8988T (cell line): ENCODE data around the gene ATG12.
"Not testable (repeated sequence)": the region's sequence is repeated elsewhere in the genome, so short reads cannot be mapped to it uniquely, and the experiment has no call there.

Experiments used
- DNase-seq: peaks from one replicate; pipeline ENCODE4 v3.0.0; 2011

The ATG12 gene

DNA sequence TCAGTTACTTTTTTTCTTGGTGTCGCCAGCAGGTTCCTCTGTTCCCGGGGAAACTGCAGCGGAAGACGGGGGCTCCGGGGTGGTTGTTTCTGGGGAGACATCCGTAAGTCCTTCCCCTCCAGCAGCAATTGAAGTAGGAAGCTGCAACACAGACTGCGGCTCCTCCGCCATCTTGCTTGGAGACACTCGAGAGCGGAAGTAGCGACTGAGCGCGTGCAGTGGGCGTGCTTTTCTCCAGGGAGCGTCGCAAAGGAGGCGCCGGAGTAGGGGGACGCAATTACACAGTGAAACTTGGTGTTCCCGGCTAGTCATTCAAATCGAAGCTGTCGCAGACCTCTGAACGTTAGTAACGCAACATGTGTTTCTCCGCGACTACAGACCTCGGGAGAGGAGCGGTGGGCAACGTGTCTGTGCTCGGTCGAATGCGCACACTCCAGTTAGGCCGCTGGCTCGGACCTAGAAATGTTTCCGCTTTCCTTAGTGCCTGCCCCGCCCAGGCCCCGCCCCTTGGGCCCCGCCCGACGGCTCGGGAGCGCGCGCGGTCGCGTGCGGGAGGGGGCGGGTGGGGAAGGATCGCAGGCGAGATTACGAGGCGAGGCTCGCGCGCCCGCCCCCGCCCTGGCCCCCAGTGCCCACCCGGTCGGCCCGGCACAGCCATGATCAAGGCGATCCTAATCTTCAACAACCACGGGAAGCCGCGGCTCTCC lies at the start of gene ATG12, which contains the start of gene AP3S1:
Gene ATG12 (minus strand): TSS at position 184 of the 707 bp plus-strand sequence. CDS start 13 bp downstream, at position 171.
Gene AP3S1 (plus strand): TSS at position 554 of the 707 bp plus-strand sequence. CDS start 103 bp downstream, at position 657.
- peak; percentile 59 for DNase-seq

DNA sequence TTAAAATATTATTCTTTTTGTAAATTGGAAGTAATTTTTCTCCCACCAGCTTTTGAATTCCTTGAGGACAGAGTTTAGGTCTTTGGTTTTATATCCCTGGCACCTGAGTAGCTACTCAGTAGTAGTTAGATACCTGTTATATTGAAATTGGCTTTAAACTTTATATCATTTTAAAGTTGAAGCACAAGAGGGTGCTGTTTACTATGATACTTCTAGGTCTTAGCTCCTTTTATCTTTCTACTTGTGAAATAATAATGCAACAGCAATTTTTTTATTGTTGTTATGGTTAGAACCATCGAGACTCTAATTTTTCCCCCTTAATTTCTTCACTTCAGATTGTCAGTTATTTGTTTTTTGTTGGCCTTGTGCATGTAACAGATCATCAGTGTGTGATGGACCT lies 46.7 kb upstream of the ATG12 start:
- DNase-seq: no peak

DNA sequence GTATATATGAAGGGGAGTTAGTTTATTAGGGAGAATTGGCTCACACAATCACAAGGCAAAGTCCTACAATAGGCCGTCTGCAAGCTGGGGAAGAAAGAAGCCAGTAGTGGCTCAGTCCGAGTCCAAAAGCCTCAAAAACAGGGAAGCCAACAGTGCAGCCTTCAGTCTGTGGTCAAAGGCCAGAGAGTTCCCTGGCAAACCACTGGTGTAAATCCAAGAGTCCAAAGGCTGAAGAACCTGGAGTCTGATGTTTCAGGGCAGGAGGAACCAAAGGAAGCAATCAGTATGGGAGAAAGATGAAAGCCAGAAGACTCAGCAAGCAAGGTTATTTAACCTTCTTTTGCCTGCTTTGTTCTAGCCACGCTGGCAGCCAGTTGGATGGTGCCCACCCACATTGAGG lies 43.8 kb upstream of the ATG12 start:
- DNase-seq: not testable (repeated sequence)

DNA sequence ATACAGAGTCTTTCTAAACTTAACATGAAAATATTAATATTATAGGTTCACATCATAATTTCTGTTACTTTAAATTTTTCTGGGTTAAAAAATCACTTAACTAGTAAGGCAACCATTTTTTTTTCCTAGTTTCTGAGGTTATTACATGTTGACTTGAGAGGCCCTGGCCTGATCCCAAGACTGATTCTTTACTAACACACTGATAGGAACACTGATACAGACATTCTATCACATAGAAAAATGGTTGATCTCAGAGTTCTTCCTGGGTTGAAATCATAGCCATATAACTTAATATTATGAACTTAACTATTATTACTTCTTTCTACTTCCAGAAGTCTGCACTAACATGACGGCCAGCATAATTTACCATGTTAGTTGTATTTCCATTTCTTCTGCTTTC lies 43.3 kb upstream of the ATG12 start:
- DNase-seq: no peak

DNA sequence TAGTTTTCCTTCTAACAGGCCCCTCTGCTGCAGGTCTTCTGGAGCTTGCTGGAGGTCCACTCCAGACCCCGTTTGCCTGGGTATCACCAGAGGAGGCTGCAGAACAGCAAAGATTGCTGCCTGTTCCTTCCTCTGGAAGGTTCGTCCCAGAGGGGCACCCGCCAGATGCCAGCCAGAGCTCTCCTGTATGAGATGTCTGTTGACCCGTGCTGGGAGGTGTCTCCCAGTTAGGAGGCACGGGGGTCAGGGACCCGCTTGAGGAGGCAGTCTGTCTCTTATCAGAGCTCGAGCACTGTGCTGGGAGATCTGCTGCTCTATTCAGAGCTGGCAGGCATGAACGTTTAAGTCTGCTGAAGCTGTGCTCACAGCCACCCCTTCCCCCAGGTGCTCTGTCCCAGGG lies 41.1 kb upstream of the ATG12 start:
- not testable (repeated sequence) for DNase-seq

DNA sequence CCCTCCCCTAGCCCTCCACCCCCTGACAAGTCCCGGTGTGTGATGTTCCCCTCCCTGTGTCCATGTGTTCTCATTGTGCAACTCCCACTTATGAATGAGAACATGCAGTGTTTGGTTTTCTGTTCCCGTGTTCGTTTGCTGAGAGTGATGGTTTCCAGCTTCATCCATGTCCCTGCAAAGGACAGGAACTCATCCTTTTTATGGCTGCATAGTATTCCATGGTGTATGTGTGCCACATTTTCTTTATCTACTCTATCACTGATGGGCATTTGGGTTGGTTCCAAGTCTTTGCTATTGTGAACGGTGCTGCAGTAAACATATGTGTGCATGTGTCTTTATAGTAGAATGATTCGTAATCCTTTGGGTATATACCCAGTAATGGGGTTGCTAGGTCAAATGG lies 36.0 kb upstream of the ATG12 start:
- DNase-seq: not testable (repeated sequence)

DNA sequence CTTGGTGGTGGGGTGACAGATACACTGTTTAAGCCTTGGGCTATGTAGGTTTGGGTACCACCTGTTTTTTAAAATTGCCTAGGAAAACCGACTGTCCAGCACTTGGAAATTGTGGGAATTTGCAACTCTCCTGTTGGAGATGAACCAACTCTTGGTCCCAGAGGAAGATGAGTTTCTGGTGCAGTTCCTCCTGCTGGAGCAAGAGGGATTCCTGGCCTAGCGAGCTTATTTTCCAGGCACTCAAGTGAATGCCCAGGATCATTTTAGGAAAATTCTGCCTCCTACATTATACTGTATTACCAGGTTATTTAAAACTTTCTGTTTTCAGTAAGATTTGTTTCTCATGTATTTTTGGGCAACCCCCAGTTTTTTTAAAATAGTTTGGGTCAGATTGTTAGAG lies 34.1 kb upstream of the ATG12 start:
- DNase-seq: no peak

DNA sequence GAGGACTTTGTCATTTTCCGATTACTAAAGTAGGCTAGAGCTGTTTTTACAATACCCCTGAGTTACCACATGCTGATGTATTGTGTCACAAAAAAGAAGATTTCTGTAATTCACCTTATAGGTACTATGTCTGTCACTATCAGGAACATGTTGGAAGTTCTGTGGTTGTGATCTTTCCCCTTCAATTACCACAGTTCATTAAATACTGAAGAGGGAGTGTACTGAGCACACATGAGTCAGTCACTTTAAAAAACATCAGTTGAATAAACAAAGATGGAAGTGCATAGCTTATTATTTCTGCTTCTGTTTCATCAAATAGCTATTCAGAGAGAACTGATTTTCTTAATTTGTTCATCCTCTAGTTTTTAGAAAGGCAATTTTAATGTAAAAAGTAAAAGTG lies 32.0 kb upstream of the ATG12 start:
- no peak for DNase-seq

DNA sequence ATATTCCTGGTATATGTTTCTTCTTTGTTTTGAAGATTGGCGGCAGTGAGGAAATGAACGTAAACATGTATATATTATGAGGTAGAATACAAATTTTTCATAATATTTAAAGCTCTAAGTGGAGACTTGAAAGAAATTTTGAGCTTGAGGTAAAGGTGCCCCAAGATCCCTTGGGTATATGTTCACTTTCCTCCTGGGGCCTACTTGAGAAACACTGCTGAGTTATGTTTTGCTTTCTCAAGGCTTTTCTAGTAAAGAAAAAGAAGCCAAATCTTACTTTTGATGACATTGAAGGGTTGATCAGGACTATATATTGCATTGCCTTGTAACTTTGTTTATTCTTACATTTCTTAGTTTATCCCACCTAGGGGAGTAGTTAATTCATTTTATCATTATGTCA lies 31.1 kb upstream of the ATG12 start:
- no peak for DNase-seq

DNA sequence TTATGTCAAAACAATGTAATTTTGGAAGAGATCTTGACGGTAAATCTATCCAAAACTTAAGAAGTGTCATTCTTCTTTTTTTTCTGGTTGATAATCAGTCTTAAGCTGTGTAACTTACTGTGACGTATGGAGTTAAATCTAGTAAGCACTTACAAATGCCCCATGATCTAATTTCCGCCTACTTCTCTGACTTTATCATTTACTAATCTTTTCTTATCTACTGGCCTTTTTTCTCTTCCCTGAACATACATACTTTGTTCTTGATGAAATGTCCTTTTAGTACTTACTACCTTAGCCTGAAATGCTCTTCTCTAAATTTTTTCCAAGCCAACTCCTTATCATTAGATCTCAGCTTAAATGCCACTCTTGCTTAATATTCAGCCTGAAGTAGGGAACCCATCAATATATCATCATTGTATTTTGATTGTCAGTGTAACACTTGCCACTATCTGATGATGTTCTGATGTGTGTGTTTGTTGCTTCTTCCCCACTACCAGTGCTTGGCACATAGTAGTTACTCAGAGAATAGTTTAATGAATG lies 28.0 kb upstream of the ATG12 start:
- DNase-seq: no peak

DNA sequence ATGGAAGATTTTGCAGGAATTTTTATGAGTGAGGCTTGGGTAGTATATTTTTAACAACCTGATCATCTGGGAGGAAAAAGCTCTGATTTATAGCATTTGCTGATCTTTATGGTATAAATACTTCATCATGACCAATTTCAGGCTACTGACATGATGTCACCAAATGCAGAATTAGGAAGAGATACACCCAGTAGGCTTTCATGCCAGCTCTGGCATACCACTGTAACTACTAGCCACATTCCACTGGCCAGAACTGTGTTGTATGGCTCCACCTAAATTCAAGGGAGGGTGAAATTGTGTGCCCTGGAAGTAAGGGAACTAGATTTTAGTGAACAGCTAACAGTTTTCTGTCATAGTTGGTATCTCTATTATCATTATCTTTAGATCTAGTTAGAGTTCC lies 18.0 kb upstream of the ATG12 start:
- DNase-seq: no peak

DNA sequence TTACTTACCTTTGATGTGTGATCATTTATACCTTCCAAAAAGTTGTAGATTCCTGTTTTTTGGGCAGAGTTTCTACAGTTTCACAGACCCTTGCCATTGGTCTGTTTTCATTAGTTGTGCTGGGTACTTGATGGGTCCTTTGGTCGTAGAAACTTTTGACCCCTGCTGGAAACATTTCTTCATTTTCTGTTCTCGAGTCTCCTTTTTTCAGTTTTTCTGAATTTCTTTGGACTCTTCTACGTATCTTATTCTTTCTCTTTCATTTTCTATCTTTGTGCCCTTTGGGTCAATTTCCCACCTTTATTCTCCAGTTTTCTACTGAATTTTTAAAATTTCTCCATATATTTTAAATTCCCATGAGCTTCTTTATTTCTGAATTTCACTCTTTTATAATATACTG lies 17.0 kb upstream of the ATG12 start:
- no peak for DNase-seq

DNA sequence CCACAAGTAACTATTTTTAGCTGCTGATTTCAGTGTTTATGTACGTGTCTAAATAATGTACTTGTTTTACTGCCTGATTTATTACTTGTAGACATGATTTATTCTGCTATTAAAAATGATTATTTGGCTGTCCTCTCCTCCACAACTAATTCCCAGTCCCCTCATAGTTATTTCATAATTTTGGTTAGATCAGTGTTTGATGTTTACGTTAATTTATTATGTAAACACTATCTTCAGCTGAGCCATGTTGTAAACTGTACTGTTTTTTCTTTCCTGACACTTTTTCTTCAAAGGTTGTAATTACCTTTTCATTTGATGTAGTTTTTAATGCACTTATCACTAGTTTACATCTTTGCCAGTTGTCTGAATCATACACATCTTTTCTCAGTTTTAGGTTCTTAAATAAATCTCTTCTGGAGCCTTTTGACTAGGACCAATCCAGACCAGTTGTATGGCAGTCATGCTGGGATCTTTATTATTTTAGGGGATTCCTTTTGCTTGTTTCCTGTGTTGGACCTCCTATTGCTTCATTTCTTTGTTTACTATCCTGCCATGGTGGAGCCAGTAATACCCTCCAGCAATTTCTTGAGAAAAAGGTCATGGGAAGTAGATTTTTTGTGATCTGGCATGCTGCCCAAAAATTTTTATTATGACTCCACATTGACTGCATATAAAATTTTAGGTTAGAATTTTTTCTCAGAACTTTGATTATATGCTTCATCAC lies 16.4 kb upstream of the ATG12 start:
- no peak for DNase-seq

DNA sequence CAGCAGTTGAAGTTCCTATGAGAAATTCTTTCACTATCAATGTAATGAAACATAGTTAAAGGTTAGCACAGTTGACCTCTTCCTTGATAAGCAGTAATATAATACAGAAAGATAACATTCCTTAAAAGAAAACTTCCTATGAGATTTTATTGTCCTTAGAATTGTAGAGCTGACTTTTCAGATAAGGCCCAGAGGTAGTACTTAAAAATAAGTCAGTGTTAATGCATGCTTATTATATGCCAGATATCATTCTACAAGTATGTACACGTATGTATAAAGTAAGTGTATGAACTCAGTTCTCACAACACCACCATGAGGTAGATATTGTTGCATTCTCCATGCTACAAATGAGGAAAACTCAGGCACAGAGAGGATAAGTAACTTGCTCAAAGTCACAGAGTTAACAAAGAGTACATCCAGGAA lies 15.7 kb upstream of the ATG12 start:
- DNase-seq: no peak

DNA sequence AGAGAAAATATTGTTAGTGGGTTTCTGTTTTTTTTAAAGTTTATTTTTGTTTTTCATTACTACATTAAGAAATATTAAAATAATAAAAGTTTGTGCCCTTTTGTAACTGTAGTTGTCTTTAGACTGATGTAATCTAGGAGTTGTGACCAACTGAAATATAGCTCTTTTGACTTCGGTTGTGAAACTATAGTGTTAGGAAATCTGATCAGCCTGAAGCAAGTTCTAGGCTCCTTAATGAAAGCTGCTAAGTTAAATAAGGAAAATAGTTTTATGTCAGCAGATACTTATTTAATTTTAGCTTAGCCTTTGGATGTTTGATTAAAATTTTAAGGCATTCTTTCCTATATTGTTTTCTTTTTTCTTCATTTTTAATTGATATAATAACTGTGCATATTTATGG lies 14.6 kb upstream of the ATG12 start:
- no peak for DNase-seq

DNA sequence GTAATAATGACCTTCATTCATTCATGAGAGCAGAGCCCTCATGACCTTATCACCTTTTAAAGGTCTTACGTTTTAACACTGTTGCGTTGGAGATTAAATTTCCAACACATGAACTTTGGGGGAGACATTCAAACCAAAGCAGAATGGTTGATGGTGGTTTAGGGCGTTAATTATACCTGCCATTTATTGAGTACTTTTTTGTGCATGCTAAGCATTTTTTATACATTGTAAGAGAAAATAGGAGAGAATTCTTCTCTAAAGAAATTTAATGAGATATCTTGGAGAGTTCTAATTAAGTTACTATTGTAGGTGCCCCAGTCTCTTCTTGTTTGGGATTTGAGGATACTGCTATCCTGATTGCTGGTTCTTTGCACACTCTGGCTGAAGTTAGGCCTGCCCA lies 12.8 kb upstream of the ATG12 start:
- DNase-seq: no peak

DNA sequence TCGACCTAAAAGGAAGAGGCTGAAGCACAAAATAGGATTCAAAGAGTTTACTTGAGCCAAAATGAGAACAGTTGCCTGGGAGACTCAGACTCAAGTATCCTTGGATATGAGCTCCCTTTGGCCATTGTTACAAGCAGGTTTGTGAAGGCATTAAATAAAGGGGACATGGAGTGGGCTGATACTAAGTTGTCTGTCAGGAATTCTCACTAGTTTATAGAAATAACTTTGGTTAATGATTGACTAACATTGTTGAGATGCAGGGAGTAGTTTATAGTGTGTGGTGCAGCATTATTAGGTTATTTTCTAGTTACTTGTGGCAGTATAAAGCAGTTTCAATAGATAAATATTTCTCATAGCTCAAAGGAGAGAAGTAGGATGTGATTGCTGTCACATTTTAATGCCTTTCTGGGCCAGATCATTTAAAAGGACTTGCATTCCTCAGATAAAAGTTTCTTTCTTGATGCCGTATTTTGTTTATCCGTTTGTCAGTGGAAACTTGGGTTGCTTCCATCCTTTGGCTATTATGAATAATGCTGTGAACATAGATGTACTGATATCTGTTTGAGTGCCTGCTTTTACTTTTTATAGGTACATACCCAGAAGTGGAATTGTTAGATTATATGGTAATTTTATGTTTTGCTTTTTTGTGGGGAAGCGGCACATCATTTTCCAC lies 9.5 kb upstream of the ATG12 start:
- no peak for DNase-seq

DNA sequence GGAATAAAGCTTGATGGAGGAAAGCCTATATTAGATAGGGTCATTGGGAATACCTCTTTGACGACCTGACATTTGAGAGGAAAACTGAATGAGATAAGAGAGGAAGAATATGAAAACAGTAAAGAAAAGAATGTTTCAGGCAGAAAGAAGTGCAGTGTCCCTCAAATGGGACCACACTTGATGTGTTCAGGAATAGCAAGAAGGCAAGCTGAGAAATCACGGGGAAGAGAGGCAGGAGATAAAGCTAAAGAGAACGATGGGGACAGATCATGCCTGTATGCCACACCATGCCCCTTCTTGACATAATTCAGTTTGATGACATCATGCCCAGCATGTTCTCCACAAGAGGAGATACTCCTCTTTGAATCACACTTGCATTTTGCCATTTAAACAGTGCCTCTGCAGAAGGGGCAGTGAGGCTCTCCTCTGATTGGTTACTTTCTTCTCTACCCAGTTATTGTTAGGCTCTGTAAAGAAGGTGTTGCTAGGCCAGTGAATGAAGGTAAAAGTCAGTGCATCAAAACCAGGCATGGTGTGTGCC lies 8.0 kb upstream of the ATG12 start:
- no peak for DNase-seq

DNA sequence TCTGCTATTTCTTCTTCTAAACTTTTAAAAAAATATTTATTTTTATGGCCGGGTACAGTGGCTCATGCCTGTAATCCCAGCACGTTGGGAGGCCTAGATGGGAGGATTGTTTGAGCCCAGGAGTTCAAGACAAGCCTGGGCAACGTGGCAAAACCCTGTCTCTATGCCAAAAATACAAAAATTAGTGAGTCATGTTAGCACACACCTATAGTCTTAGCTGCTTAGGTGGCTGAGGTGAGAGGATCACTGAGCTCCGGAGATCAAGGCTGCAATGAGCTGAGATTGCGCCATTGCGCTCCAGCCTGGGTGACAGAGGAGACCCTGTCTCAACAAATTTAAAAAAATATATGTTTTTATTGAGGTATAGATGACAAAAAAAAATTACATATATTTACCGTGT lies 5.9 kb upstream of the ATG12 start:
- DNase-seq: no peak

DNA sequence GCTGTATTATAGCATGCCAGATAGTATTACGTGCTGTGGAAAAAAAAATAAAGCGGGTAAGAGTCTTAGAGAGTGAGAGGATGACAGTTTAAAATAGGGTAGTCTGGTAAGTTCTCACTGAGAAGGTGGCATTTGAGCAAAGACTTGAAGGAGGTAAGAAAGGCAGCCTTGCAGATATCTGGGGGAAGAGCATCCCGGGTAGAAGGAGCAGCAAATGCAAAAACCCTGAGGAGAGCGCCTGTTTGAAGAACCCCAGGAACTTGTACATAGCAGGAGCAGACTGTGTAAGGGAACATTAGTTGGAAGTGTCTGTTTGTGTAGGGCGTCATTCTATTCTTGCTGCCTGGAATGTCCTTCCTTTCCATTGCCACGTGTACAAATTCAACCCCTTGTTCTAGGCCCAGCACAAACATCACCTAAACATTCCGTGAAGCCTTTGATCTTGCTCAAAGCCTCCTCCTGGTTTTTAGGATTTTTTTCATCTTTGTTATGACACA lies 3.0 kb upstream of the ATG12 start:
- DNase-seq: no peak

DNA sequence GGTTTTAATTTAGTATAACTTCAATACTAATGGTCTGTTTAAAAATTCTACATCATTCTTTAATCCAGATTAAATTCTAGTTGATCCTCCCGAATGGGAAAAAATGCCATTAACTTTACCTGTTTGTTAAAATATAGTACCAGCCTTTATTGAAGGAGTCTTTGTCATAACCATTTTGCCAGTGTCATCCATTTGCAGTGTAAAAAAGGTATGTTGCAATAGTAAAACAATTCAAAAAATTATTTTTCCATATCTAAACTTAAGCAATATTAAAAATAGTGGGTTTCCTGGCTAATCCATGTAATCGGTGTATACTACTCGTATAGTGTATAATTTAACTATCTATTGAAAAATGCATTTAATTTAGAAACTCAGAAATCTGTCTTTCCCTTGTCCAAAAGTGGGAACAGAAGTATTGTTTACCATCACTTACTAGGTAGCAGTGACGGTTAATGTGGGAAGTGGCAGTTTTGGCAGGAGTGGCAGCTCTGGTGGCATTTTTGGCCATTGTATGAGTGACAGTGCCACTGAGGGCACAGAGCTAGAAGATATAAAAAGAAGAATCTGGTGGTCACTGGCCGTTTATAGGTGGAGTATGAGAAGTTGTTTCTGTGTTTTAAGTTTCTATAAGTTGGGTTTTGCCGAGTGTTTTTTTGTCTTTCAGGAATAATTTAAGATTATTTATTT lies 2.2 kb upstream of the ATG12 start:
- no peak for DNase-seq

DNA sequence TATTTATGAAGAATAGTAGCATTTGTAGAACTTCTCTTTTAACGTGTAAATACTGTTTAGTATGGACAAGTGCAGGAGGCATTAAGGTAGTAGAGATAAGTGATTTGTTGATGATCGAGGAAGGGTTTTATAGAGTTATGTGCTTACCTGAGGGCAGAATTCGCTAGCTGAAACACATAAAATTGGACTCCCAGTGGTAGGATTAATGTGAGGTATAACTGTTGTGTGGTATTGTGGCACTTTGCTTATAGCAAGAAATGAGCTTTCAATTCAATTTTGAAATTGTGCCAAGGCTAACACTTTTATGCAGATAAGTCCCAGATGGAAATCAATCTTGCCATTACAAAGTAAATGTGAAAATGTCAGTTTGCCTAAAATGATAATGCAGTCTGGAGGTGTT lies 1.6 kb upstream of the ATG12 start:
- DNase-seq: no peak
